Spleen (tissue), 7 donors: ENCODE measurements around the gene NFE2L3.

ENCODE experiments used
- CTCF ChIP-seq, 11 experiments: fragments of 200-600 bp in 7 of 11; fragments of 450-650 bp in 4 of 11; sonication (generic) in 4 of 11; IDR thresholded peaks in 8 of 11; conservative IDR thresholded peaks in 3 of 11; 1 replicate in 7 of 11; 2 replicates in 4 of 11; pipeline versions ENCODE4 v1.4.0 to v1.8.0; 2016 to 2021; ENCODE audit warnings: antibody characterized with exemption in 11 of 11, inconsistent platforms in 4 of 11, mild to moderate bottlenecking in 1 of 11
- POLR2A ChIP-seq, 3 donors: fragments of 450-650 bp; IDR thresholded peaks; one replicate each; pipeline ENCODE4 v1.5.1; 2017; ENCODE audit warnings: antibody characterized with exemption in 3 of 3, mild to moderate bottlenecking in 1 of 3
- donor health status: DM: no; HTN: no; CAD: no; lungs with moderate emphysema.
- donor health status: DM: no; HTN: no; CAD: no.
- donor health status: DM: no; HTN: no; CAD: no.

GRCh38 chr7:26199301-26200037 lies 47.5 kb downstream of the NFE2L3 start:
- TF ChIP-seq CTCF (IDR thresholded peaks at IDR 0.05 in 8 of 11, conservative IDR thresholded peaks at IDR 0.05 in 3 of 11) (no peak), POLR2A (IDR thresholded peaks at IDR 0.05) (no peak)
